Chondrocyte (in vitro differentiated cells): ENCODE data around the gene GRIA4. TPM values are rescaled to one million over a fixed set of nuclear protein-coding genes. Genes with fewer than 3 reads are reported as not detected.
"Not testable (repeated sequence)": the region's sequence is repeated elsewhere in the genome, so short reads cannot be mapped to it uniquely, and the experiment has no call there.

Experiments used
- DNase-seq: peaks from one replicate; pipeline ENCODE4 v3.0.0; 2021; ENCODE audit warnings: mixed read lengths, low spot score
- H3K27ac Mint-ChIP-seq: one replicate; pipeline ENCODE4 v1.8.0; 2021; ENCODE audit warnings: mild to moderate bottlenecking, moderate library complexity, mixed read lengths; ENCODE audit not compliant: unreplicated experiment
- H3K27me3 Mint-ChIP-seq: 2 replicates; pipeline ENCODE4 v1.8.0; 2021; ENCODE audit warnings: low read depth, mixed read lengths
- H3K36me3 Mint-ChIP-seq: 2 replicates; pipeline ENCODE4 v1.8.0; 2021; ENCODE audit warnings: low read depth, mixed read lengths
- H3K4me1 Mint-ChIP-seq: 2 replicates; pipeline ENCODE4 v1.8.0; 2021; ENCODE audit warnings: low read depth, mild to moderate bottlenecking, mixed read lengths
- H3K4me3 Mint-ChIP-seq: one replicate; pipeline ENCODE4 v1.8.0; 2021; ENCODE audit warnings: mild to moderate bottlenecking, moderate library complexity, mixed read lengths; ENCODE audit not compliant: unreplicated experiment
- H3K9me3 Mint-ChIP-seq: 2 replicates; pipeline ENCODE4 v1.8.0; 2021; ENCODE audit warnings: low read depth, mixed read lengths
- total RNA-seq: library from RNA; stranded (reverse); gene quantifications from 3 replicates; pipeline ENCODE4 v1.2.1, GENCODE V29; 2021
- TF ChIP-seq, protein P1 (sequence below): fragments of 200-600 bp; sonication (generic); IDR thresholded peaks from 2 replicates; pipeline ENCODE4 v1.5.0; 2021; ENCODE audit warnings: antibody characterized with exemption, mild to moderate bottlenecking, moderate library complexity

GRIA4 gene
- total RNA-seq, 1 donor from 2014 or later: not detected

DNA sequence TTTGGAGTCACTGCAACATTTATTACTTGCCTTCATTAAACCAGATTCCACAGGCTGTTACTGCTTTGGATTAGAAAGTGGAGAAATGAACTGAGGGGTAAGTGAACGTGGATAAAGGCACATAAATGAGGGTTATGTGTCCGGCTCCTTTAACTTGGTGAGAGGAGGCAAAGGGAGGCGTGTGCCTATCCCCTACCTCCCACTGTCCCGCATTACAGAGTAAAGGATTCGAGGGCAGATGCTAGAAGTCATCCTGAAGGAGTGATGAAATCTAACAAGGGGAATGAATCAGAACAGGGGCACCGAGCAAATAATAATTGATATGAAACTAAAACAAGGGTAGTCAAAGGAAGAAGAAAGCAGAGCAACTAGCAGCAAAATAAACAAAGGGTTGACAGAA lies 147.2 kb downstream of the GRIA4 start:
- no peak overlapping the region for H3K27ac Mint-ChIP-seq
- peaks cover 3% of the 10 kb centered on the region for H3K27me3 Mint-ChIP-seq
- no peaks in the 10 kb centered on the region for H3K4me1 Mint-ChIP-seq
- H3K4me3 Mint-ChIP-seq: no peak overlapping the region
- TF ChIP-seq, protein P1, sequence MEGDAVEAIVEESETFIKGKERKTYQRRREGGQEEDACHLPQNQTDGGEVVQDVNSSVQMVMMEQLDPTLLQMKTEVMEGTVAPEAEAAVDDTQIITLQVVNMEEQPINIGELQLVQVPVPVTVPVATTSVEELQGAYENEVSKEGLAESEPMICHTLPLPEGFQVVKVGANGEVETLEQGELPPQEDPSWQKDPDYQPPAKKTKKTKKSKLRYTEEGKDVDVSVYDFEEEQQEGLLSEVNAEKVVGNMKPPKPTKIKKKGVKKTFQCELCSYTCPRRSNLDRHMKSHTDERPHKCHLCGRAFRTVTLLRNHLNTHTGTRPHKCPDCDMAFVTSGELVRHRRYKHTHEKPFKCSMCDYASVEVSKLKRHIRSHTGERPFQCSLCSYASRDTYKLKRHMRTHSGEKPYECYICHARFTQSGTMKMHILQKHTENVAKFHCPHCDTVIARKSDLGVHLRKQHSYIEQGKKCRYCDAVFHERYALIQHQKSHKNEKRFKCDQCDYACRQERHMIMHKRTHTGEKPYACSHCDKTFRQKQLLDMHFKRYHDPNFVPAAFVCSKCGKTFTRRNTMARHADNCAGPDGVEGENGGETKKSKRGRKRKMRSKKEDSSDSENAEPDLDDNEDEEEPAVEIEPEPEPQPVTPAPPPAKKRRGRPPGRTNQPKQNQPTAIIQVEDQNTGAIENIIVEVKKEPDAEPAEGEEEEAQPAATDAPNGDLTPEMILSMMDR: no peak
- no peaks in the 10 kb centered on the region for H3K36me3 Mint-ChIP-seq
- no peaks in the 10 kb centered on the region for H3K9me3 Mint-ChIP-seq
- DNase-seq: no peak

DNA sequence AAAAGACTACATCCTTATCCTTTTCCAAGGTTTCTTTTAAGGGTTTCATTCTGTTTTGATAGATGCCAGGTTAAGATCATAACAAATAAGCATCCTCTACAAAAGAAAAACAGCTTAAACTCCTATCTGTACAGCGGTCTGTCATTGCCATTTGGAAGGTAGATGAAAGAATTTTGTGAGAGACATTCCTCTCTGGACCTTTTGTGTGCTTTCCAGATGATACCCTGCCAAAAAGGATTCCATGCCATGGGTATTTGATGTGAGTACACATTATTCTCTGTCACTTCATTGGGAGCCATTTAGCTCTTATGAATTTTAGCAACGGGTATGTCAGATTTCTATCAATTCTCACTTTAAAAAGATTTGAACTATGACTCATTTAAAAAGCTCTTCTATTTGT lies 153.7 kb downstream of the GRIA4 start:
- H3K36me3 Mint-ChIP-seq: no peaks in the 10 kb centered on the region
- H3K27ac Mint-ChIP-seq: no peak overlapping the region
- DNase-seq: no peak
- H3K27me3 Mint-ChIP-seq: no peaks in the 10 kb centered on the region
- no peaks in the 10 kb centered on the region for H3K4me1 Mint-ChIP-seq
- TF ChIP-seq, protein P1: no peak
- H3K9me3 Mint-ChIP-seq: no peaks in the 10 kb centered on the region
- no peak overlapping the region for H3K4me3 Mint-ChIP-seq

DNA sequence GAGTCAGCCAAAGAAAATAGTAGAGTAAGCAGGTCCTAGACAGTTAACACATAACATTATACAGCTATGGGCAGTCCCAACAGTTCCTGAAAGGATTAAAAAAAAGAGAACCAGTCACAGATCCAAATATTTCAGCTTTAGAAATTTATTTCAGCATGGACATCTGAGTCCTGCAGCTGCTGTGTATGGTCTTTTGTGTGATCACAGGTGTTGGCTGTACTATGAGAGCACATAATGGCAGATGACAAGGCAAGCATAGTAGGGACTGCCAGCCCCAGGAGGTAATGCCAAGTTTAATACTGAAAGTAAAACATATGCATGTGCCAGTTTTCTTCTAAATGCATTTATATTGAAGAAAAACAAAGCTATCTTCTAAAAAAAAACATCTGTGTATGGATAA lies 158.1 kb downstream of the GRIA4 start:
- TF ChIP-seq, protein P1: no peak
- H3K9me3 Mint-ChIP-seq: no peaks in the 10 kb centered on the region
- peaks cover 8% of the 10 kb centered on the region for H3K27me3 Mint-ChIP-seq
- H3K36me3 Mint-ChIP-seq: no peaks in the 10 kb centered on the region
- H3K27ac Mint-ChIP-seq: no peak overlapping the region
- H3K4me1 Mint-ChIP-seq: no peaks in the 10 kb centered on the region
- no peak overlapping the region for H3K4me3 Mint-ChIP-seq
- DNase-seq: no peak

DNA sequence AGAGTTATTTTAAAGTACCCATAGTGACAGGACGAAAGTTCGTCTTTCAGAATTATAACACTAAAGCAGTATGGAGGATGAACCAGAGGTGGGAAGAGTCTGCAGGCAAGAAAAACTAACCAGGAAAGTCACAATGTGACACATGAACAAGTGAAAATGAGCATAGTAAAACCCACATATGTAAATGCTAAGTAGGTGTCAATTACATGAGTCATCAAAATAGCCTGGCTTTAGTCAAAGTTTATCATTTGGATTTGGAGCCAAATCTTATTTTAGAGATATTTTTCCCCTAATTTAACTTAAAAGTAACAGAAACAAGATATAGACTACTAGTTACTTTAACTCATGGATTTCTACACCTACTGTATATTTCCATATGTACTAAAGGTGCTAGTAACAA lies 159.8 kb downstream of the GRIA4 start:
- Mint-ChIP-seq H3K27me3 (peaks cover 8% of the 10 kb centered on the region), H3K36me3 (no peaks in the 10 kb centered on the region), H3K27ac (no peak overlapping the region), H3K4me1 (no peaks in the 10 kb centered on the region), H3K4me3 (no peak overlapping the region), H3K9me3 (no peaks in the 10 kb centered on the region)
- TF ChIP-seq, protein P1: no peak
- DNase-seq: no peak

DNA sequence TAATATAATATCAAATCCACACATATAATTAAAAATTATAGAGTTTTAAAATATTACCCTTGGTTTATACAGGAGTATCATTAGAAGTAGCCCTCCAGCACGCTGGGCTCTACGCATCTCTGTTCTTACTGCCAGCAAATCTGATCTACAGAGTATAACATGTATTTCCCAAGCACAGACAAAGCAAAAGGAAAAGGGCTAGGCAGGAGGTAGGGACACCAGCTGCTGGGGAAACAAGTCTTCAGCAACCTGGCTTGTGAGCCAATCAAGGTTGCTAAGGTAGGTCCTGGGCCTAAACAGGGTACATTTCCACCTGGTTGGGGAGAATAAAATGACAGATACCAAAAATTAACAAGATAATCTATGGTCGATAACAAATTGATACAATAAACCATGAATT lies 163.6 kb downstream of the GRIA4 start:
- not testable (repeated sequence) for H3K36me3 Mint-ChIP-seq, H3K9me3 Mint-ChIP-seq, H3K27me3 Mint-ChIP-seq, H3K4me1 Mint-ChIP-seq, DNase-seq, H3K27ac Mint-ChIP-seq, H3K4me3 Mint-ChIP-seq

DNA sequence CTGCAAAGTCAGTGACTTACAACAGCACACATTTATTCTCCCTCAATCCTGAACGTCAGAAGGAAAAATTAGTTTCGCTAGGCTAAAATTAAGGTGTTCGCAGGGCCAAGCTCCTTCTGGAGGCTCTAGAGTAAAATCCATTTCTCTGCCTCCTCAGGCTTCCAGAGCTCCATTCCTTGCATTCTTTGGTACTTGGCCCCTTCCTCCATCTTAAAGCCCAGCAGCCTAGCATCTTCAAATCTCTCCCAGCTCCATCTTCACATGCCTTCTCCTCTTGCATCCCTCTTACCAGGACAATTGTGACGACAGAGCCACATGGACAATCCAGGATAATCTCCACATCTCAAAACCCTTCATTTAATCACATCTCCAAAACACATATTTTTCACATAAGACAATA lies 165.0 kb downstream of the GRIA4 start:
- Mint-ChIP-seq H3K36me3 (no peaks in the 10 kb centered on the region), H3K27me3 (peaks cover 10% of the 10 kb centered on the region), H3K4me3 (no peak overlapping the region), H3K4me1 (no peaks in the 10 kb centered on the region), H3K27ac (no peak overlapping the region), H3K9me3 (no peaks in the 10 kb centered on the region)
- TF ChIP-seq, protein P1: no peak
- DNase-seq: no peak
